ENCODE data around the gene PAPPA2.

DNA sequence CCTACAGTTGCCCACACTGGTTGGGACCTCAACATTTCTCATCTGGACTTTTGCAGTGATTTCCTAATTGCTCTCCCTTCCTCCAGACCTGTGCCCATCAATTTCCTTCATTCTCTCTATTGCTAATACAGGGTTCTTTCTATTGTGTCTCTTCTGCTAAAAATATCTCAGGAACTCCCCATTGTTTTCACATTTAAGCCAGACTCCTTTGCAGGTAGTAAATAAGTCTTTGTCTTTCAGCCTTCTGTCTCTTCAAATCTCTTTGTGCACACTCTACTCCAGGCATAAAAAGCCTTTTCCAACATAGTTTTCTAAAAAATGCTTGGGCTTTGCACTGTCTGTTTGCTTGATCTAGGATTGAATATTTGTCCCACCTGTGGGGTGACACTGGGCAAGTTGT lies 340.6 kb downstream of the PAPPA2 start:
- TF ChIP-seq, protein P1, sequence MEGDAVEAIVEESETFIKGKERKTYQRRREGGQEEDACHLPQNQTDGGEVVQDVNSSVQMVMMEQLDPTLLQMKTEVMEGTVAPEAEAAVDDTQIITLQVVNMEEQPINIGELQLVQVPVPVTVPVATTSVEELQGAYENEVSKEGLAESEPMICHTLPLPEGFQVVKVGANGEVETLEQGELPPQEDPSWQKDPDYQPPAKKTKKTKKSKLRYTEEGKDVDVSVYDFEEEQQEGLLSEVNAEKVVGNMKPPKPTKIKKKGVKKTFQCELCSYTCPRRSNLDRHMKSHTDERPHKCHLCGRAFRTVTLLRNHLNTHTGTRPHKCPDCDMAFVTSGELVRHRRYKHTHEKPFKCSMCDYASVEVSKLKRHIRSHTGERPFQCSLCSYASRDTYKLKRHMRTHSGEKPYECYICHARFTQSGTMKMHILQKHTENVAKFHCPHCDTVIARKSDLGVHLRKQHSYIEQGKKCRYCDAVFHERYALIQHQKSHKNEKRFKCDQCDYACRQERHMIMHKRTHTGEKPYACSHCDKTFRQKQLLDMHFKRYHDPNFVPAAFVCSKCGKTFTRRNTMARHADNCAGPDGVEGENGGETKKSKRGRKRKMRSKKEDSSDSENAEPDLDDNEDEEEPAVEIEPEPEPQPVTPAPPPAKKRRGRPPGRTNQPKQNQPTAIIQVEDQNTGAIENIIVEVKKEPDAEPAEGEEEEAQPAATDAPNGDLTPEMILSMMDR (IDR thresholded peaks at IDR 0.05; ENCODE audit: insufficient read depth, low read length, poor library complexity, severe bottlenecking): no peak
- TF ChIP-seq EZH2phosphoT487 (conservative IDR thresholded peaks at IDR 0.05; ENCODE audit: low read length): no peak
